PC-3 (cell line): ENCODE measurements around the gene PPP6C. TPM values are rescaled to one million over a fixed set of nuclear protein-coding genes. Genes with fewer than 3 reads are reported as not detected.

Experiments used
- ATAC-seq: fragments of 200-7000 bp; cut with Tn5 transposase; 2 replicates; pipeline ENCODE4 v1.9.1; 2020; ENCODE audit warnings: mild to moderate bottlenecking, moderate library complexity
- BruUV-seq: library from RNA; stranded (reverse); fragments of 400-500 nt; replicated peaks from 2 replicates; lab custom pipeline; 2021; lab: Mats Ljungman, UMichigan
- CTCF ChIA-PET: fragments of 300-600 bp; sonication (Branson Sonifier 250); formaldehyde crosslinking; loops from one replicate; lab custom pipeline; 2022; ENCODE audit warnings: antibody characterized with exemption; lab: Charles Lee
- POLR2A ChIA-PET: fragments of 300-600 bp; sonication (Branson Sonifier 250); formaldehyde crosslinking; loops from one replicate; lab custom pipeline; 2022; ENCODE audit warnings: antibody characterized with exemption; ENCODE audit not compliant: unreplicated experiment; lab: Charles Lee
- DNase-seq: peaks from one replicate; pipeline ENCODE4 v3.0.0-alpha.2; 2015
- H2AFZ ChIP-seq: fragments of 300-600 bp; sonication (generic); 2 replicates; pipeline ENCODE4 v1.6.0; 2016; ENCODE audit warnings: antibody characterized with exemption, low read length
- H3F3A ChIP-seq: fragments of 300-600 bp; sonication (generic); one replicate; pipeline ENCODE4 v1.6.0; 2017; ENCODE audit warnings: antibody characterized with exemption, low read length, control low read depth, mild to moderate bottlenecking; ENCODE audit not compliant: unreplicated experiment
- H3K27ac ChIP-seq: fragments of 300-600 bp; sonication (generic); 2 replicates; pipeline ENCODE4 v1.5.1; 2016; ENCODE audit warnings: mild to moderate bottlenecking, low read length
- H3K27me3 ChIP-seq: fragments of 300-600 bp; sonication (generic); 2 replicates; pipeline ENCODE4 v1.6.1; 2016; ENCODE audit warnings: low read length, mixed read lengths
- H3K36me3 ChIP-seq: fragments of 300-600 bp; sonication (generic); 2 replicates; pipeline ENCODE4 v1.6.1; 2016; ENCODE audit warnings: low read depth, mixed run types, low read length, mixed read lengths
- H3K4me1 ChIP-seq: fragments of 300-600 bp; sonication (generic); 2 replicates; pipeline ENCODE4 v1.5.1; 2016; ENCODE audit warnings: low read length; ENCODE audit not compliant: insufficient read depth
- H3K4me2 ChIP-seq: fragments of 300-600 bp; sonication (generic); 2 replicates; pipeline ENCODE4 v1.6.0; 2016; ENCODE audit warnings: low read length
- H3K4me3 ChIP-seq: fragments of 300-600 bp; sonication (generic); 2 replicates; pipeline ENCODE4 v1.5.1; 2016; ENCODE audit warnings: mild to moderate bottlenecking, low read length, mixed read lengths
- H3K79me2 ChIP-seq: fragments of 300-600 bp; sonication (generic); 2 replicates; pipeline ENCODE4 v1.6.1; 2017; ENCODE audit warnings: low read length, mixed read lengths
- H3K9ac ChIP-seq: fragments of 300-600 bp; sonication (generic); 2 replicates; pipeline ENCODE4 v1.6.0; 2016; ENCODE audit warnings: mild to moderate bottlenecking, low read length
- H3K9me2 ChIP-seq: fragments of 300-600 bp; sonication (generic); replicated peaks from 2 replicates; pipeline ENCODE4 v1.6.1; 2016; ENCODE audit warnings: mixed run types, low read length, mixed read lengths
- H3K9me3 ChIP-seq: fragments of 300-600 bp; sonication (generic); 2 replicates; pipeline ENCODE4 v1.6.1; 2016; ENCODE audit warnings: low read length, mixed read lengths
- H4K20me1 ChIP-seq: fragments of 300-600 bp; sonication (generic); 2 replicates; pipeline ENCODE4 v1.6.1; 2016; ENCODE audit warnings: low read length, mixed read lengths
- CTCF ChIP-seq: fragments of 300-600 bp; sonication (generic); conservative IDR thresholded peaks from 2 replicates; pipeline ENCODE4 v1.5.1; 2017; ENCODE audit warnings: antibody characterized with exemption, low read depth, mild to moderate bottlenecking, low read length
- EZH2 ChIP-seq: fragments of 300-600 bp; sonication (generic); IDR thresholded peaks from one replicate; pipeline ENCODE4 v1.6.1; 2017; ENCODE audit warnings: antibody characterized with exemption, mild to moderate bottlenecking, low read length; ENCODE audit not compliant: unreplicated experiment
- EZH2phosphoT487 ChIP-seq: fragments of 300-600 bp; sonication (generic); IDR thresholded peaks from 2 replicates; pipeline ENCODE4 v1.6.1; 2018; ENCODE audit warnings: mild to moderate bottlenecking, antibody characterized with exemption, low read length, borderline replicate concordance
- intact Hi-C: fragments of 100-400 bp; cut with micrococcal nuclease; formaldehyde crosslinking; loops from 2 replicates; pipeline ENCODE4 v1.9.0; 2023
- total RNA-seq: library from RNA; depleted of rRNA; stranded (reverse); fragments of >200 nt; gene quantifications from 2 replicates; pipeline ENCODE4 v1.2.3, GENCODE V29; 2014

PPP6C gene
- total RNA-seq, 1 experiment from 2014 or later = 16.4 TPM

- H3K4me2 ChIP-seq = no peak overlapping the region
- no peak for ATAC-seq
- no peak overlapping the region for H3K9ac ChIP-seq
- H3K36me3 ChIP-seq = no peaks in the 10 kb centered on the region
- no peaks in the 10 kb centered on the region for H3K79me2 ChIP-seq
- no peaks in the 10 kb centered on the region for H3F3A ChIP-seq
- no peak overlapping the region for H3K4me3 ChIP-seq
- CTCF ChIA-PET = no interaction called here
- BruUV-seq = no TSS peak
- H4K20me1 ChIP-seq = no peaks in the 10 kb centered on the region
- H3K9me3 ChIP-seq = no peaks in the 10 kb centered on the region
- TF ChIP-seq EZH2 (no peak), EZH2phosphoT487 (no peak), CTCF (no peak)
- no peak overlapping the region for H2AFZ ChIP-seq
- intact Hi-C loops = no loop called here
- H3K9me2 ChIP-seq = no peaks in the 10 kb centered on the region
- H3K27me3 ChIP-seq = no peaks in the 10 kb centered on the region
- no peaks in the 10 kb centered on the region for H3K4me1 ChIP-seq
- POLR2A ChIA-PET = interaction anchor here (0.6 kb wide), 1 partner anchor 18 kb away, joined by 7 read pairs; no protein-coding TSS in a partner anchor
- no peak for DNase-seq
- no peak overlapping the region for H3K27ac ChIP-seq
Observed at GRCh38 chr9:125161284-125161918, 28.2 kb downstream of the PPP6C start.

GRCh38 chr9:125160750-125161149 lies 28.9 kb downstream of the PPP6C start:
- no peaks in the 10 kb centered on the region for H3K27me3 ChIP-seq
- DNase-seq (no peak), ATAC-seq (no peak)
- H3K9me3 ChIP-seq = no peaks in the 10 kb centered on the region
- CTCF ChIA-PET = no interaction called here
- no TSS peak for BruUV-seq
- no peak overlapping the region for H2AFZ ChIP-seq
- no peak overlapping the region for H3K27ac ChIP-seq
- H4K20me1 ChIP-seq = no peaks in the 10 kb centered on the region
- H3K4me2 ChIP-seq = no peak overlapping the region
- no peaks in the 10 kb centered on the region for H3K79me2 ChIP-seq
- H3K9me2 ChIP-seq = no peaks in the 10 kb centered on the region
- TF ChIP-seq EZH2 (no peak), EZH2phosphoT487 (no peak), CTCF (no peak)
- H3F3A ChIP-seq = no peaks in the 10 kb centered on the region
- no peak overlapping the region for H3K9ac ChIP-seq
- H3K36me3 ChIP-seq = no peaks in the 10 kb centered on the region
- no peak overlapping the region for H3K4me3 ChIP-seq
- POLR2A ChIA-PET = no interaction called here
- intact Hi-C loops = no loop called here
- no peaks in the 10 kb centered on the region for H3K4me1 ChIP-seq

GRCh38 chr9:125156551-125156950 lies 33.1 kb downstream of the PPP6C start:
- no peak overlapping the region for H3K4me3 ChIP-seq
- H3K9ac ChIP-seq = no peak overlapping the region
- H3F3A ChIP-seq = no peaks in the 10 kb centered on the region
- no peak overlapping the region for H3K4me2 ChIP-seq
- no peak for TF ChIP-seq EZH2
- no peak for TF ChIP-seq EZH2phosphoT487
- TF ChIP-seq CTCF = no peak
- H3K9me3 ChIP-seq = no peaks in the 10 kb centered on the region
- intact Hi-C loops = no loop called here
- no peak overlapping the region for H3K27ac ChIP-seq
- 0 out of 2 replicates have a peak, but pooled peaks cover 6% of the 10 kb centered on the region for H3K36me3 ChIP-seq
- ChIA-PET CTCF (no interaction called here), POLR2A (no interaction called here)
- no peaks in the 10 kb centered on the region for H3K79me2 ChIP-seq
- no peaks in the 10 kb centered on the region for H4K20me1 ChIP-seq
- no peaks in the 10 kb centered on the region for H3K4me1 ChIP-seq
- no peak overlapping the region for H2AFZ ChIP-seq
- no peak for ATAC-seq
- no TSS peak for BruUV-seq
- DNase-seq = no peak
- H3K9me2 ChIP-seq = no peaks in the 10 kb centered on the region
- H3K27me3 ChIP-seq = no peaks in the 10 kb centered on the region
